NCI-H1694 (cell line): ENCODE data around the gene CTNND2.
"Not testable (repeated sequence)": the region's sequence is repeated elsewhere in the genome, so short reads cannot be mapped to it uniquely, and the experiment has no call there.

Experiments used
- DNase-seq: peaks from one replicate; lab custom pipeline; 2025; lab: John Stamatoyannopoulos, UW

The CTNND2 gene

GRCh38 chr5:11873587-11873986 lies 30.7 kb downstream of the CTNND2 start:
- DNase-seq = no peak

GRCh38 chr5:11869203-11869602 lies 35.0 kb downstream of the CTNND2 start:
- DNase-seq = no peak

- no peak for DNase-seq
Observed at GRCh38 chr5:11863911-11864310, 40.3 kb downstream of the CTNND2 start.

GRCh38 chr5:11857391-11857790 lies 46.9 kb downstream of the CTNND2 start:
- no peak for DNase-seq

GRCh38 chr5:11854936-11855335 lies 49.3 kb downstream of the CTNND2 start:
- DNase-seq = no peak

- DNase-seq = no peak
Observed at GRCh38 chr5:11853796-11854195, 50.5 kb downstream of the CTNND2 start.

- DNase-seq = no peak
Observed at GRCh38 chr5:11853140-11853539, 51.1 kb downstream of the CTNND2 start.

GRCh38 chr5:11852717-11853087 lies 51.5 kb downstream of the CTNND2 start:
- DNase-seq = no peak

- DNase-seq = no peak
Observed at GRCh38 chr5:11851965-11852716, 52.1 kb downstream of the CTNND2 start.

GRCh38 chr5:11851416-11851815 lies 52.8 kb downstream of the CTNND2 start:
- DNase-seq = no peak

- not testable (repeated sequence) for DNase-seq
Observed at GRCh38 chr5:11828566-11828965, 75.7 kb downstream of the CTNND2 start.

- no peak for DNase-seq
Observed at GRCh38 chr5:11822598-11822997, 81.6 kb downstream of the CTNND2 start.

GRCh38 chr5:11815916-11816315 lies 88.3 kb downstream of the CTNND2 start:
- DNase-seq = no peak

- no peak for DNase-seq
Observed at GRCh38 chr5:11815481-11815880, 88.8 kb downstream of the CTNND2 start.

GRCh38 chr5:11814373-11814772 lies 89.9 kb downstream of the CTNND2 start:
- no peak for DNase-seq

GRCh38 chr5:11809407-11809806 lies 94.8 kb downstream of the CTNND2 start:
- no peak for DNase-seq

- DNase-seq = no peak
Observed at GRCh38 chr5:11803436-11803835, 100.8 kb downstream of the CTNND2 start.

GRCh38 chr5:11801061-11801460 lies 103.2 kb downstream of the CTNND2 start:
- DNase-seq = no peak

GRCh38 chr5:11797132-11797531 lies 107.1 kb downstream of the CTNND2 start:
- peak; percentile 54 for DNase-seq

- DNase-seq = no peak
Observed at GRCh38 chr5:11793396-11793795, 110.8 kb downstream of the CTNND2 start.

- DNase-seq = no peak
Observed at GRCh38 chr5:11792621-11793020, 111.6 kb downstream of the CTNND2 start.

- DNase-seq = no peak
Observed at GRCh38 chr5:11791792-11792191, 112.5 kb downstream of the CTNND2 start.

- DNase-seq = no peak
Observed at GRCh38 chr5:11790201-11790600, 114.0 kb downstream of the CTNND2 start.

- no peak for DNase-seq
Observed at GRCh38 chr5:11785771-11786352, 118.4 kb downstream of the CTNND2 start.
